NCI-H2107 treated with DMSO at 0.1 percent for 48 hours (cell line): ENCODE results near the gene MFNG.

Experiments used
- DNase-seq: peaks from one replicate; lab custom pipeline; 2025; ENCODE audit not compliant: unreplicated experiment; lab: John Stamatoyannopoulos, UW

MFNG gene

GRCh38 chr22:37427135-37427710 lies 59.0 kb downstream of the MFNG start, which contains the start of gene ELFN2:
Gene ELFN2 (minus strand): TSS chr22:37427479. CDS start chr22:37375534, 51,945 bp downstream.
- DNase-seq = no peak

- no peak for DNase-seq
Observed at GRCh38 chr22:37426706-37427134, 59.5 kb downstream of the MFNG start.

GRCh38 chr22:37425800-37426705 lies 60.1 kb downstream of the MFNG start:
- peak; percentile 45 for DNase-seq

- DNase-seq = no peak
Observed at GRCh38 chr22:37425369-37425768, 60.8 kb downstream of the MFNG start.

- DNase-seq = no peak
Observed at GRCh38 chr22:37423283-37423682, 62.9 kb downstream of the MFNG start.

GRCh38 chr22:37421468-37421877 lies 64.7 kb downstream of the MFNG start:
- no peak for DNase-seq

- DNase-seq = no peak
Observed at GRCh38 chr22:37420686-37421467, 65.3 kb downstream of the MFNG start.

- DNase-seq = no peak
Observed at GRCh38 chr22:37419969-37420685, 66.1 kb downstream of the MFNG start.

GRCh38 chr22:37419370-37419968 lies 66.7 kb downstream of the MFNG start:
- no peak for DNase-seq
